A549 (cell line): ENCODE data around the gene SPRTN.

Experiments
- MAZ ChIP-seq: fragments of 150-350 bp; IDR thresholded peaks from 2 replicates; pipeline ENCODE4 v1.6.1; 2014; ENCODE audit warnings: antibody characterized with exemption, low read depth, low read length, borderline replicate concordance
- POLR2A ChIP-seq: IDR thresholded peaks from 2 replicates; pipeline ENCODE4 v1.6.1; 2012; ENCODE audit warnings: mild to moderate bottlenecking, low read length

DNA sequence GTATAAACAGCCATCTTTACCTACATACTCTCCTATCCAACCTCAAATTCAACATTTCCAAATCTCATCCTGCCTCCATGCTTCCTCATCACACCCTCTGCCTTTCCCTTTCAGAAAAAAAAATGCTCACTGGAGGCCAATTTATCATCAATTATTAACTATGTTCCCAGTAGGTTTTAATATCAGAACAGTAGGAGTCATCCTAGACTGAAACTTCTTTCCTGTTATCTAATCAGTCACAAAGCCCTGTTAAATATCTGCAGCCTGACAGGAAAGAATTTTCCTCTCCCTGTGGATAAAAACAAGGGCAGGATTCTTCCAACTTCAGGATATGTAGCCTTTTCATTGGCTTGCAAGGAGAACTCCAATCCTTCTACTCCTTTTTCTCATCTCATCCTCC lies 55.6 kb downstream of the SPRTN start:
- TF ChIP-seq MAZ, result no peak
- TF ChIP-seq POLR2A, result no peak
